GM21423 (cell line): ENCODE measurements around the gene MYL7.
"Not testable (repeated sequence)": the region's sequence is repeated elsewhere in the genome, so short reads cannot be mapped to it uniquely, and the experiment has no call there.

Source experiments
- ATAC-seq: cut with Tn5 transposase; IDR thresholded peaks from one replicate; pipeline ENCODE4 v1.9.1; 2021; ENCODE audit warnings: mild to moderate bottlenecking, moderate library complexity; ENCODE audit not compliant: unreplicated experiment

MYL7 gene

DNA sequence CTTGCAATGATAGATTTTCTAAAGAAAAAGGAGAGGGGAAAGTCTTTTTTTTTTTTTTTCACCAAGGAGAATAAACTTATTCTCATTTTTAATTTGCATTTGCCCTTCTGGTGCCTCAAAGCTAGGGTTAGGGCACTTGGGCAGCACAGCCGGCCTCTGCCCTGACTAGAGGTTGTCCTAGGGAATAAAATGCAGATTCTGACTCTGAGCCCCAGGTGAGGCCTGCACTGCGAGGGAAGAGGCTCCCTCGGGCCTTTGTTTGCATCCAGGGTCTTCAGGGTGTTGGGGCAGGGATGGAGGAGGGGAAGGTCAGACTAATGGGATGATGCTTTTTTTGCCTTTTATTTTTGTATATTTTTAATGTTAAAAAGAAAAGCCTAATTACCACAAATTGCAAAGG lies 7.8 kb downstream of the MYL7 start:
- ATAC-seq = no peak

DNA sequence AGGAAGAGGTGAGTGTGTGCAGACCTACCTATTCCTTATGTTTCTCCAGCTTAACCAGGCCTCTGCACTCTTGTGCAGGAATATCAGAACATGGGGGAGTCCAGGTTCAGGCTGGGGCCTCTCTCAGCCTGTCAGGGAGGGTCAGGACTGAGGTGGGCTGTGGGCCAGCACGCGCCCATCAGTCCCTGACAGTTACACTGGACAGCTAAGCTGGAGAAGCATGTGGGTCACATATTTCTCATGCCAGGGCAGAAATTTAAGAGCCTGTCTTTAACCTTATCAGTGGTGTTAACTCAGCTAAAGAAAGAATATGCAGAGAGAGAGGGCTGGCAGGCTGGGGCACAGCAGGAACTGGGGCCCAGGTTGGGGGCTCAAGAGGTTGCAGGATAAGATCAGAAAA lies 9.1 kb downstream of the MYL7 start:
- no peak for ATAC-seq

DNA sequence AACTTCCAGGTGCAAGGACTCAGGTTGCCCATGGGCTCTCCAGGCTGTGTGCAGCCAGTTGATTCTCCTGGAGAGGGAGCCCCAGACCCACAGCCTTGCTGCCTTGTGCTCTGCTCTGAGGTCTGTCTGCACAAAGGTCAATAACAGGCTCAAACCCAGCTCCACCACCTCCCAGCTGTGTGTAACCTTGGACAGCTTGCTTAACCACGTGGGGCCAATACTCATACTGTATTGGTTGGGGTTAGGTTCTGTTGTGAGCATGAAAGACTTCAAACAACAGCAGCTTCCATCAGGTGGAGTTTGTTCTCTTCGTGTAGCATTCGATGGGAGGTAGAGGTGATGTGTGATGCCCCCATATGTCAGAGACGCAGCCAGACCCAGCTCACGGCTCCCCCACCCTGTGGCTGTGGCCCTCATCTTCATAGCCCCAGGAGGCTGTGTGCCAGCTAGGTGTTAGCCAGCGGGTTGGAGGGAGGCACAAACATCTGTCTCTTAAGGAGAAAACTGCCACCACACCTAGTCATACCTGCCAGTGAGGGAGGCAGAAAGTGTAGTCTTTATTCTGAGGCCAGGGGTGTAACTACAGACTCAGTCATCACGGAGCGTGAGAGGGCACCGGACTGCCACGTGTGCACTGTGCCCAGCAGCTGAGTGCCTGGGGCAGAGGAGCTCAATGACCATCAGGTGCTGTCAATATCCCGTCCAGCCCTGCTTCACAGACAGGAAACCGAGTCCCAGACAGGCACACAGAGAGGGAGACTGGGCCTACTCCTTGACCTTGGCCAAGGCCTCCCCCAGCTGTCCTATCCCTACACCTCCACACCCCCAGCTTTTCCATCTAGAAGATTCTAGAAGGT lies 9.7 kb downstream of the MYL7 start:
- ATAC-seq = no peak

DNA sequence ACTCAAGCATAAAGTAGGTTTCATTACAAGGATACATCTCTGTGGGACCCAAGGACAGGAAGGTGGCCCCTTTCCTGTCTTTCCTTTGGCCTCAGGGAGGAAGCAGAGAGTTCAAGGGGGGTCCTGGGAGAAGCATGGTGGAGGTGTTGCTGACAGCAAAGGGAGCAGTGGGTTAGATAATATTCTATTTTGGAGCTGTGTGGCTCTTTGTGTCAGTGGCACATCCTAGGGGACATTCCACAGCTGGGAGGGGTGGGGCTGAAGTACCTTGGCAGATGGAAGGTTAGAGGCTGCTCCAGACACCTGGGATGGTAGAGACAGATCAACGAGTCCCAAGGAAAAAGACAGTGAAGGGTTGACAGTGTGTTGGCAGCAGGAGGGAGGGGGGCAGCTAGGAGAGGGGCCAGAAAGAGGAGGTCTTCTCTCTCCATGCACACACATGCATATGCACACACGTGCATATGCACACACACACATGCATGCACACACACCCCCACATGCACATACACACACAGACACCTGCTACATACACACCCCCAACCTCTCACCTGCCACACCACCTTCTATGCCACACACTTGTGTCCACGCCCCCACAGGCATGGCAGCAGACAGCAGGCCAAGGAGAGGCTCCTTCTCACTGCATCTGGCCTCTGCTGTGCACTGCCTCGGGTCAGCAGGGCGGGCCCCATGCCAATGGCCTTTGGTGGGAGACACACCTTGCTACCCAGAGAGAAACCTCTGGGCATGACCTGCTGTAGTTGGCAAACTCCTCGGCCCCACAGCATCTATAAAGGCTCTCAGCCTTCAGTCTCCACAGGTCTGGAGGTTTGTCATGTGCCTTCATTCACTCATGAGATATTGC lies 12.2 kb downstream of the MYL7 start:
- no peak for ATAC-seq

DNA sequence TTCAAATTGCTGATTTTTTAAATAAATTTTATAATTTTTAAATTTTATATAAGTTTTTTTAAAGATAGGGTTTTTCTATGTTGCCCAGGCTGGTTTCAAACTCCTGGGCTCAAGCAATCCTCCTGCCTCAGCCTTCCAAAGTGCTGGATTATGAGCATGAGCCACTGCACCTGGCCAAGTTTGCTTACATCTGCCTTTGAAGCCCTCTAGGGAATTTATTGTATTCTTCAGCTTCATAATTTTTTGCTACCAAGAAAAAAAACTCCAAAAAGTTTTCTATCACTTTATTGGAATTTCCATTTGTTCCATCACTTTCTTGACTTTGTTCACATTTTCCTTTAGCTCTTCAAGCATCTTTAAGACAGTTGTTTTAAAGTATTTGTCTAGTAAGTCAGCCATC lies 14.0 kb downstream of the MYL7 start:
- ATAC-seq = no peak

DNA sequence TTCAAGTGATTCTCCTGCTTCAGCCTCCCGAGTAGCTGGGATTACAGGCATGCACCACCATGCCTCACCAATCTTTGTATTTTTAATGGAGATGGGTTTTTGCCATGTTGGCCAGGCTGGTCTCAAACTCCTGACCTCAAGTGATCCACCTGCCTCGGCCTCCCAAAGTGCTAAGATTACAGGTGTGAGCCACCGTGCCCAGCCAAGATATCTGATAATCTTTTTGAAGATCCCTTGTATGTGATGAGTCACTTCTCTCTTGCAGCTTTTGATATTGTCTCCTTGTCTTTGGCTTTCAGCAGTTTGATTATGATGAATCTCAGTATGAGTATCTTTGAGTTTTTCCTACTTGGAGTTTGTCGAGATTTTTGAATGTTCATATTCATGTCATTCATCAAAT lies 14.6 kb downstream of the MYL7 start:
- not testable (repeated sequence) for ATAC-seq

DNA sequence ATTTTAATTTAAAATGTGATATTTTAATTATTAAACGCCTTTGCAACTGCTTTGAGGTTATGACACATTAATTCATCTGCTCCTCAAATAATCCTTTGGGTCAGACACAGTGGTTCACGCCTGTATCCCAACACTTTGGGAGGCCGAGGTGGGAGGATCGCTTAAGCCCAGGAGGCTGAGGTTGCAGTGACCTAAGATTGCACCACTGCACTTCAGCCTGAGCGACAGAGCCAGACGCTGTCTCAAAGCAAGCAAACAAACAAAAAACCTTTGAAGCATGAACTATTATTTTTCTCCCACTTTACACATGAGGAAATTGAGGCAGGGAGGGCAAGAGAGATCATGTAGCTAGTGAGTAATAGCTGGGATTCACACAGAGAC lies 16.3 kb downstream of the MYL7 start:
- no peak for ATAC-seq

DNA sequence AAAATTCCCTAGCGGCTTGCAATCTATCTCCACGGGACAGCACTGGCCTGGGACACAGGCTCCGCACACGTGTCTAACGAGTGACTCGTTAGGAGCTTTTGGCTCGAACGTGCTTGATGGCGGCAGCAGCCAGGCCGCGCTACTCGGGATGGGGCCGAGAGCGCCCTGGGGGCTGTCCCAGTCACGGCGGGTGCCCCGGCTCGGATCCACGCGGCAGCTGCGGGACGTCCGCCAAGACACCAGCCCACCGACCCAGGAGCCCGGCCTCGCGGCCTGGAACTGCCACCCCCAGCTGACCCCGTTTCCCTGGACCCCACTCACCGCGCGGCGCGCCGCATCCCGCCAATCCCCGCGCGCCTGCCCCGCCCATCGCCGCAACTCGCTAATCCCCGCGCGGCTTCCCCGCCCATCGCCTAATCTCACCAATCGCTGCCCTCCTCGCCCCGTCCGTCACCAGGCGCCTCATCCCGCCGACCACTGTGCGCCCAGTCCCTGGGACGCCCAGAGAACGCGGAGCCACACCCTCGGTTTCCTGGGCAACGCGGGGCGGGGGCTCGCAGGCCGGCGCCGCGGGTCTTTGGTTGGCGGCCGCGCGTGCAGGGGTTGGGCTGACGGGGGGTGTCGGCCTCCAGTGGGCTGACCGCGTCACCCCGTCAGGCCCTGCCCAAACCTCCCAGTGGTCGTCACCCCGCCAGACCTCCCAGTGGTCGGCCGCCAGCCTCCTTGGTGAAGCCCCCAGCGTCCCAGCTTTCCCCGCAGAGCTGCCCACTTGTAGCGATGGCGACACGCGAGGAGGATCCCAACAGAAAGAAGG lies 17.7 kb downstream of the MYL7 start, which contains the start of gene POLD2:
Gene POLD2 (minus strand): TSS at position 359 of the 814 bp plus-strand sequence. CDS start 1,495 bp downstream, outside the sequence.
- ATAC-seq = peak; percentile 99

DNA sequence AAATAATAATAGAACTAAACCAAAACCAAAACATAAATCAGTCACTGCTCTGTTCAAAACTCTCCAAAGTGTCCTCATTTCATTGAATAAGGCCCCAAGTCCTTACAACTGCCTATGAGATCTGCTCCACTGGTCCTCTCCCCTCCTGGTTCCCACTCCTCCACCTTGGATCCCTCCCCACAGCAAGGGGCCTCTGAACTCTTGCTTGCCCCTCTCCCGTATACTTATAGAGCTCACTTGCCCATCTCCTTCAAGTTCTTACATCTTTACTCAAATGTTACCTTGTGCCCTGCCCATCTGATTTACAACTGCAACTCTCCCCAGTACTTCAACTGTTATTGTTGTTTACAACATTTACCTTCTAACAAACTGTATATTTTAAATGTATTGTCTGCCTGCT lies 18.6 kb downstream of the MYL7 start:
- no peak for ATAC-seq

DNA sequence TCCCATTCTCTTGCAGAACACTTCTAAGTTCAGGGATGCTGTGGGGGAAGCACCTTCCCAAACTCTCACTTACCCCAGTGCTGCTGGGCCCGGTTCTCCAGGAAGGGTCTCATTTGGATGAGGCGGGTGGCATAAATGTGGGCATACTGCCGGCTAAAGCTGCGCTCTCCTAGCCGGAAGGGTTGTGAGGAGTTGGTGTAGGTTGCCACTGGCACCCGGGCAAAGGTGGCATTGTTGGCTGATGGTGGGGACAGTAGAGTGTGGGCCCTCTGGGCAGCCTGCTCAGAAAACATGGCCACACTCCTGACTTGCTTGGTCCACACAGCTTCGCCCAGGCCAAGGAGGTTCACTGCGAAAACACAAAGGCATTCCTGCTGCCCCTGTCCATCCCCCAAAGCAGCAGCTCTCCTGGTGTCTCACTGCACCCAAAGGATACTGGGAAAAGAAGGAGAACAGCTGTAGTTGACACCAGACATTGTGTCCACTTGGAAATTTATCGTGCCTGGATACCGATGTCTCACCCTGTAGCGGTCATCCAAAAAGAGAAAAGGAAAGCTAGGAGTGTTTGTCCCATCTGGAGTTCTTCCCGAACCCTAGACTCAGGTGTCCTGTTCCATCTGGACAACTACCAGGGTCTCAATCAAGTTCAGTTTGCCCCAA lies 19.2 kb downstream of the MYL7 start:
- ATAC-seq = no peak

DNA sequence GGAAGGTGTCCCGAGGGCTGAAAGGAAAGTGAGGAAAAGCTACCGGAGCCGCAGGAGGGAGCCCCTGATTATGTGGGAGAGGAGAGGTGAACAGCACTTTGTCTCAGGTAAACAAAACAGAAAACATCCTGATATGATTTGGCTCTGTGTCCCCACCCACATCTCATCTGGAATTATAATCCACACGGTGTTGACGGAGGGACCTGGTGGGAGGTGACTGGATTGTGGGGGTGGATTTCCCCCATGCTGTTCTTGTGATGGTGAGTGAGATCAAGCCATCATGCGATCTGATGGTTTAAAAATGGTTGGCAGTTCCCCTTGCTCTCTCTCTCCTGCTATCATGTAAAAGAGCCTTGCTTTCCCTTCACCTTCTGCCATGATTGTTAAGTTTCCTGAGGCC lies 20.7 kb downstream of the MYL7 start:
- ATAC-seq = no peak

DNA sequence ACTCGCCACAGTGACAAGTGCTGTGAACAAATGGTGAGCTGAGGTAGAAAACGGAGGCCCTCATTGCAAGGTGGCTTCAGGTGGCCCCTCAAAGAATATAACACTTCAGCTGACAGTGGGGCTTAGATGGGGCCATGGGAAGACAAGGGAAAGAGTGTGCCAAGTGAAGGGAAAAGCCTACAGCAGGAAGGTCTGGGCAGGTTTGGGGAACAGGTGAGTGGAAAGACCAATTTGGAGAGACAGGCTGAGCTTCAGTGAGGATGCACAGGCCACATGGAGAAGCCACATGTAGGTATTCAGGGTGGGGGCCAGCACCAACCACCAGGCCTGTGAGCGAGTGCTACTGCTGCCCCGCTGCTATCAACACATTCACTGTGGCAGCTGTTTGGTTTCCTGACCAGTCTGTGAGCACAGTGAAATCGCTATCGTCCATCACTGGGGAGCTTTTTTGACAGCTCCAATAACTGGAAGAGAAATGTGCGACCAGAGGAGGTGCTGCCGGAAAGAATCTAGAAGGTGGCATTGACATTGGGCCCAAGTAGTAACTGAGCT lies 21.2 kb downstream of the MYL7 start:
- no peak for ATAC-seq

DNA sequence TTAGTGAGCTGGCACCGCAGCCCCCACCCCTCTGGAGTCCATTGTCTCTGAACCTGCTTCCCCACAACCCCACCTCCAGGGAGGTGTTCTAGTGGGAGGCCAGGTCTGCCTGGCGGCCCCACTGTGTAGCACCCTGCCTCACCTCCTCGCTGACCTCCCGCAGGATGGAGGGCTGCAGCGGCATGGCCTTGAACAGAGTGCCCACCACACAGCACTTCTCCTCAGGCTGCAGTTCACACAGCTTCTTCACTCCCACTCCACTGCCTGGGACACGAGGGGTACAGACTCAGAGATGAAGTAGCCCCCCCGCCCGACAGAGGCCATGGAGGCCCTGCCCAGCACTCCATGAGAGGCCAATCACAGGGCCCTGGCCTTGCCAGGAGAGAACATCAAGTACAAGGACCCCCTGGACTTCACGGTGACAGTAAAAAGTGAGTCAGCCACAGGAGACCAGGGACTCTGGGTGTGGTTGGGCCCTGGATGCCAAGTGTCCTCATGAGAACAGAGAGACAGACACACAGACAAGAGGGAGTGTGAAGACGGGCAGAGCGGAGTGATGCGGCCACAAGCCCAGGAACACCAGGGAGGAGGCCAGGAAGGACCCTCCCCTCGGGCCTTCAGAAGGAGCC lies 23.2 kb downstream of the MYL7 start:
- ATAC-seq = no peak

DNA sequence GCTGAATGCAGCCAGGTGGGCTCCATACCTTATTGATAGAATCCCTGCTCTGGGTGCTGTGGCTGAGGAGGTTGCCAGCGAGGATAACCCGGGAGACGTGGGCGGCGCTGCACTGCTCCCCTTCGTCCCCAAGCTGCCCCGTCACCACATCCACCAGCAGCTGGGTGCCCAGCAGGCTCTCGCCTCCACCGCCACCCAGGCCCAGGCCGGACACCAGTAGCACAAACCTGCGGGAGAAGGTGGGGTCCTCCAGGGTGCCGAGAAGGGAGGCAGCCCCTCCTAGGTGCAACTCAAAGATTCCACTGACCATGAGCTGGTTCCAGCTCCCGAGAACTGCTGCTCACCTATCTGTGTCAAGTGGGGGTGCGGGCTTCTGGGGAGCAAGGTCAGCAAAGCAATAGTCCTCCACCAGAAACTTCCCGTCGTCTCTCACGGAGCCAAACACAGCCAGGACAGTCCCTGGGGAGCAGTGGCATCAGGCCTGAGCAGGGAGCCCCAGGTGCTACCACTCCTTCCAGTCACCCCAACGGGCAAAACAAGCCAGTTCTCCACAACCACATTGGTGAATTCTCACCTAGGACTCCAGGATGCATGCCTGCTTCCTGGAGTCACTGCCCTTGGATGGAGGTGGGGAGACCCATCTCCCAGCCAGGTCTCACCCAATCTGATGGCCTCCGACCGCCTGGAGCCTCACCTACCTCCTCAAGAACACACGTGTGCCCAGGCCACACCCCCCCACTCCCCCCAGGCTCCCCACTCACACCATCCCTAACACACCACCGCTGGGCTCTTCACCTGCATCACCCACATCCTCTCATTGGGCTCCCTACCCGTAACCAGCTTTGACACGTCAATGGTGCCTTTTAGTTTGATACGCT lies 24.1 kb downstream of the MYL7 start:
- no peak for ATAC-seq

DNA sequence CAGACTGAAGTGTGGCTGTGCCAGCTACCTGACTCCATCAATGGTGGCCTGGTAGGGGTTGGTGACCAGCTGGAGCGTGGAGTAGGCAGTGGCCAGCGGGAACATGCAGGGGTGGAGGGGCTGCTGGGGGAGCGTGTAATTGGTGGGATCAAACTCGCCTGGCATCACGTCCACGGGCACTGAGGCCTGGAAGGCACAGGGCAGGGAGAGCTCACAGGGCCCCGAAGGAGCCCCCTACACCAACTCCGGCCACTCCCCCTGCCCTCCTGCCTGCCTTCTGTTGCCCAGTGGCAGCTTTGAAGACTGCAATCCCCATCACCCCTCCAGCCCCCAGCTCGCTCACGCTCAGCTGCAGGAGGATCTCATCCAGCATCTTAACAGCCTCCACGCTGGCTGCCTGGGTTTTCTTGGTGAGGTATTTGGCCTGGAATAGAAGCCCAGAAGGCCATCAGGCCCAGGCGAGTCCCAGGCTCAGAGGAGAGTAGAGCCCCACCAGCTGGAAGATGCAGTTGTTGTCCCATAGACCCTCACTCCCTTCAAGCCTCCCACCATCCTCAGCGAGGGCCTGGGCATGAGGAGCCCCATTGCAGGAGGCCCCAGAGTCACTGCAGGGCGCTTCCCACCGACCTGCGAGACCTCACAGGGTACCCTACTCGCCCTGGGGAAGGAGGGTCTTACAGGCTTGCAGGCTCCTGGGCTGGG lies 24.9 kb downstream of the MYL7 start:
- ATAC-seq = no peak

DNA sequence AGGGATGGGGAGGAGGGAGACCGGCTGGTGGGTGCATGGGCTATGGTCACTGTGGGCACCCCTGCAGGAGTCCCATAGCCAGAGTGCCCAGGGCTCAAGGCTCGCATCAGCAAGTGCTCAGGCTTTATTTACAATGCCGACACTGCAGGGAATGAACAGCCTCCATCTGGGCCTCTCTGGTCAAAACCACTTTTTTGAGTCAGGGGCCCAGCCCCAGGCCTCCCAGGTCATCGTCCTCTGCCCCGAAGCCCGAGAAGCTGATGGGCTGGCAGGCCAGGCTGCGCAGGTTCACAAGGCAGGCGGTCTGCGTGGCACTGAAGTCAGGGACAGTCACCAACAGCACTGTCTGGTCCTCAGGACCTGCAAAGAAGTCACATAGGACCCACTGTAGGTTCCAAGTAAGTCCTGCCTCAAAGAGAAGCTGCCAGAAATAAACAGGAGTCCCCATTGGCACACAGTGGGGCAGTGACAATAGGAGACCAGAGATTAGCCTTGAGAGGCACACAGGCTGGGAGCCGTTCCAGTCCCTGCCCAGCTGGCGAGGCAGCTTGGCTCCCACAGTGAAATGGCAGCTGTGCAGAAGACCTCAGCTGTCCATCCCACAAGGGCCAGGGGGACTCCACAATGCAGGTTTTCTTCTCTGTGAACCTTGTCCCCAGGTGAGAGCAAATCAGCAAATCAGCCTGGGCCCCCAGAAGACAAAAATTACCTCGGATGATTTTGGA lies 26.4 kb downstream of the MYL7 start:
- ATAC-seq = no peak

DNA sequence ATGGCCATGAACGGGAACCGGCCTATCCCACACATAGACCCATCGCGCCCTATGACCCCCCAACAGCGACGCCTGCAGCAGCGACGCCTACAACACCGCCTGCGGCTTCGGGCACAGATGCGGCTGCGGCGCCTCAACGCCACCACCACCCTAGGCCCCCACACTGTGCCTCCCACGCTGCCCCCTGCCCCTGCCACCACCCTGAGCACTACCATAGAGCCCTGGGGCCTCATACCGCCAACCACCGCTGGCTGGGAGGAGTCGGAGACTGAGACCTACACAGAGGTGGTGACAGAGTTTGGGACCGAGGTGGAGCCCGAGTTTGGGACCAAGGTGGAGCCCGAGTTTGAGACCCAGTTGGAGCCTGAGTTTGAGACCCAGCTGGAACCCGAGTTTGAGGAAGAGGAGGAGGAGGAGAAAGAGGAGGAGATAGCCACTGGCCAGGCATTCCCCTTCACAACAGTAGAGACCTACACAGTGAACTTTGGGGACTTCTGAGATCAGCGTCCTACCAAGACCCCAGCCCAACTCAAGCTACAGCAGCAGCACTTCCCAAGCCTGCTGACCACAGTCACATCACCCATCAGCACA lies 27.3 kb downstream of the MYL7 start:
- no peak for ATAC-seq
